ENCODE results near the gene UNC5A. TPM values are rescaled to one million over a fixed set of nuclear protein-coding genes. Genes with fewer than 3 reads are reported as not detected.

The UNC5A gene
- total RNA-seq, 1 donor from 2014 or later: 0.21 TPM

DNA sequence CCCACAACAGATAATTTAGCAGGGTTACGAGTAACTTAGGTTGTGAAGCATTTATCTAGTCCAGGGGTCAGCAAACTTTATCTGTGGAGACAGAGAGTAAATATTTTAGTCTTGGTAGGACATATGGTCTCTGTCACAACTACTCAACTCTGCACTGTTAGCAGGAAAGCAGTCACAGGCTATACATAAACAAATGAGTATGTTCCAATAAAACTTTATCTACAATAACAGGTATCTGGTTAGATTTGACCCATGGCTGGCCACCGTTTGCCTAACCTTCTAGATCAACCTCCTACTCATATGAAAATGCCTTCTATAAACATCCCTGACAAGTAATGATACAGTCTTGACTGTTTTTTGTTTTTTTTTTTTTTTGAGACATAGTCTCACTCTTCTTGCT, 101.8 kb downstream of the UNC5A start:
- intact Hi-C loops (cut with DNase I): no loop called here
- no peak for DNase-seq
- Histone ChIP-seq H3K4me3 (no peak overlapping the region), H3K9me3 (no peaks in the 10 kb centered on the region), H3K27ac (no peak overlapping the region), H3K36me3 (peaks cover 32% of the 10 kb centered on the region), H3K27me3 (ENCODE audit: low read depth) (no peaks in the 10 kb centered on the region), H3K4me1 (peaks cover 8% of the 10 kb centered on the region)
- no peak for ATAC-seq
- TF ChIP-seq, protein P1, sequence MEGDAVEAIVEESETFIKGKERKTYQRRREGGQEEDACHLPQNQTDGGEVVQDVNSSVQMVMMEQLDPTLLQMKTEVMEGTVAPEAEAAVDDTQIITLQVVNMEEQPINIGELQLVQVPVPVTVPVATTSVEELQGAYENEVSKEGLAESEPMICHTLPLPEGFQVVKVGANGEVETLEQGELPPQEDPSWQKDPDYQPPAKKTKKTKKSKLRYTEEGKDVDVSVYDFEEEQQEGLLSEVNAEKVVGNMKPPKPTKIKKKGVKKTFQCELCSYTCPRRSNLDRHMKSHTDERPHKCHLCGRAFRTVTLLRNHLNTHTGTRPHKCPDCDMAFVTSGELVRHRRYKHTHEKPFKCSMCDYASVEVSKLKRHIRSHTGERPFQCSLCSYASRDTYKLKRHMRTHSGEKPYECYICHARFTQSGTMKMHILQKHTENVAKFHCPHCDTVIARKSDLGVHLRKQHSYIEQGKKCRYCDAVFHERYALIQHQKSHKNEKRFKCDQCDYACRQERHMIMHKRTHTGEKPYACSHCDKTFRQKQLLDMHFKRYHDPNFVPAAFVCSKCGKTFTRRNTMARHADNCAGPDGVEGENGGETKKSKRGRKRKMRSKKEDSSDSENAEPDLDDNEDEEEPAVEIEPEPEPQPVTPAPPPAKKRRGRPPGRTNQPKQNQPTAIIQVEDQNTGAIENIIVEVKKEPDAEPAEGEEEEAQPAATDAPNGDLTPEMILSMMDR (IDR thresholded peaks at IDR 0.05): no peak

DNA sequence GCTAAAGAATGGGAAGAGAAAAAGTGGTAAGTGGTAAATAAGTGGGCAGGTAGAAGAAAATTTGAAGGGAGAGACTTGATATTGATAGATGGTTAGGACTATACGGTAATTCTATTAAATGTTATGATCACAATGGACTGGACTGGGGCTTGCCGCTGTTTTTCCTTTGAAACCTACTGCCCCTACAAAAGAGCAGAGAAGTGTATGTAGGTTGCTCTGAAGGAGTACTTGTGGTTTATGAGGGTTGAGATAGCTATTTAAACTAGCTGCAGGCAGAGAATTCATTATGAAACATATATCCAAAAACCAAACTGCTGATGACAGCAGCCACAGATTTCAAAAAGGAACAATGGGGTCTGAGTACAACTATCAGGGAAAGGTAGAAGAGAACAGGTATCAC, 105.5 kb downstream of the UNC5A start:
- Histone ChIP-seq H3K9me3 (no peaks in the 10 kb centered on the region), H3K27ac (no peak overlapping the region), H3K36me3 (peaks cover 16% of the 10 kb centered on the region), H3K4me3 (no peak overlapping the region), H3K4me1 (no peaks in the 10 kb centered on the region), H3K27me3 (ENCODE audit: low read depth) (no peaks in the 10 kb centered on the region)
- TF ChIP-seq, protein P1 (IDR thresholded peaks at IDR 0.05): no peak
- ATAC-seq (peak in 1 of 2 donors; percentile 50), DNase-seq (no peak)
- intact Hi-C loops (cut with DNase I): no loop called here

DNA sequence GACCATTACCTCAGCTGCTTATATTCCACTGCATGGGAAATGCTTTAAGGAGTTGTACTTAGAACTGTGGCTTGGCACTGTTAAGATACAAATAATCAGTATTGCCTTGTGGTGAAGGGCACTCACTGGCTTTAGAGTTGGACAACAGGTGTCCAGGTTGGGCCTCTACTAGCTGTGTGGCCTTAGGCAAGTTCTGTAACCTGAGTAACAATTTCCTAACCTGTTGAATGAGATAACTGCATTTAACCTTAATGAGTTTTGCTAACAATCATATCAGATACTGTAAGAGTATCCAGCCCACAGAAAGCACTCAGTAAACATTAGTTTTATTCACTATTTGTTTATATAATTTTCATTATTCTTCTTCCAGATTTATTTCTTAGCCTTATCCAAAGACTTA, 106.0 kb downstream of the UNC5A start:
- Histone ChIP-seq H3K27me3 (ENCODE audit: low read depth) (no peaks in the 10 kb centered on the region), H3K9me3 (no peaks in the 10 kb centered on the region), H3K36me3 (peaks cover 16% of the 10 kb centered on the region), H3K27ac (no peak overlapping the region), H3K4me1 (no peaks in the 10 kb centered on the region), H3K4me3 (no peak overlapping the region)
- ATAC-seq: peak; percentile 45 to 51
- intact Hi-C loops (cut with DNase I): no loop called here
- TF ChIP-seq, protein P1 (IDR thresholded peaks at IDR 0.05): no peak
- no peak for DNase-seq

DNA sequence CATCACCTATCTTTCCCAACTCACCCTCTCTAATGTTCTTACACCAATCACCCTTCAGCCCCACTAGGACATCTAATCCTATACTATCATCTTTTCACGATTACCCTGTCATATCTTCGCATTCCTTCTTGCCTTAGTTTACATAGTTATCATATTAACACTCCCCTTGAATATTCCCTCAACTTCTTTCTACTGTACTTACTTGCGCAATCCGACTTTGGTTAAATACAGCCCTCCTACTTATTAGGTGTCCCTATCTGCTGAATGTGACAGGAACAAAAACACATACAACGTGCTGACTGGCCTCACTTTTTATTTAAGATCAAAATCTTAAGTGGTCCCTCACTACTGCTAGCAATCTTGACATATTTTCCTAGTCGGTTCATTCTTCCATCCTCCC, 108.3 kb downstream of the UNC5A start:
- Histone ChIP-seq H3K9me3 (no peaks in the 10 kb centered on the region), H3K4me1 (no peaks in the 10 kb centered on the region), H3K27ac (no peak overlapping the region), H3K36me3 (peaks cover 16% of the 10 kb centered on the region), H3K4me3 (no peak overlapping the region), H3K27me3 (ENCODE audit: low read depth) (no peaks in the 10 kb centered on the region)
- ATAC-seq: no peak
- DNase-seq: no peak
- TF ChIP-seq, protein P1 (IDR thresholded peaks at IDR 0.05): no peak
- intact Hi-C loops (cut with DNase I): no loop called here

DNA sequence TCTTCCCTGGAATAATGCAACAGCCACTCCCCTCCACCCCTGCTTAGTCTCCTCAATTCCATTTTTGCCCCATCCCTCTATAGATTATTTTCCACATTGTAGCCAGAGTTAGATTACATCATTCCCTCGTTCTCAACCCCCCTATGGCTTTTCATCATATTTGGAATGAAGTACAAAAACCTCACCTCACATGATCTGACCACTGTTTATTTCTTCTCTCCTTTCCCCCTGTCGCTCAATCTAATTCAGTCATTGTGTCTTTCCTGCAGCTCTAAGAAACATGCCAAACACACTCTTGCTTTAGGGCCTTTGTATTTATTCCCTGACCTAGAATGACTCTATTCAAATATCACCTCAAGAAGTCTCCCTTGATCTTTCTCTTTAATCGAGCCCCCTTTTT, 111.4 kb downstream of the UNC5A start:
- DNase-seq: no peak
- Histone ChIP-seq H3K27me3 (ENCODE audit: low read depth) (no peaks in the 10 kb centered on the region), H3K27ac (no peak overlapping the region), H3K4me3 (no peak overlapping the region), H3K36me3 (peaks cover 16% of the 10 kb centered on the region), H3K4me1 (no peaks in the 10 kb centered on the region), H3K9me3 (no peaks in the 10 kb centered on the region)
- intact Hi-C loops (cut with DNase I): no loop called here
- ATAC-seq: no peak
- TF ChIP-seq, protein P1 (IDR thresholded peaks at IDR 0.05): no peak

DNA sequence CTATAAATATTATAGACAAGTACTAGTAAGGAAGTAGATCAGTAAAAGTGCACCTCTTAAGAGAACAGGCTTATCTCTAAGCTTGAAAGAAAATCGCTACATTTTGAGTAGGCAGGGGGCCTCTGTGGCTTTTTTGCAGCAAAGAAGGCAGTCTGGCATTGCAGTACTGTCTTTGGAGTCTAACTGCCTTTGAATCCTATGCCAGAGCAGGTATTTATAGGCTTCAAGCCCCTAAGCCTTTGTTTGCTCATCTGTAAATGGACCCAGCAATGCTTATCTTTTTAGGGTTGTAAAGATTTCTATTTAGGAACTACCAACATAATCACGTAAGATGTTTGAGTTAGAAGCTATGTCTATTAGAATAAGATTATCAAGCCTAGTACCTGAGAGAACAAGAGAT, 112.5 kb downstream of the UNC5A start:
- H3K4me3 ChIP-seq: no peak overlapping the region
- TF ChIP-seq, protein P1 (IDR thresholded peaks at IDR 0.05): no peak
- ATAC-seq: no peak
- intact Hi-C loops (cut with DNase I): no loop called here
- no peaks in the 10 kb centered on the region for H3K27me3 ChIP-seq (ENCODE audit: low read depth)
- no peaks in the 10 kb centered on the region for H3K4me1 ChIP-seq
- no peaks in the 10 kb centered on the region for H3K9me3 ChIP-seq
- no peak overlapping the region for H3K27ac ChIP-seq
- DNase-seq: no peak
- peaks cover 15% of the 10 kb centered on the region for H3K36me3 ChIP-seq

Data from lower lobe of right lung (tissue), 2 donors.